EL (cell line): ENCODE results near the gene BMP10.

ENCODE experiments used
- DNase-seq: peaks from one replicate; pipeline ENCODE4 v3.0.0-alpha.2; 2016

Gene BMP10

GRCh38 chr2:68889021-68889420 lies 17.8 kb upstream of the BMP10 start:
- no peak for DNase-seq

GRCh38 chr2:68888038-68888704 lies 17.0 kb upstream of the BMP10 start:
- no peak for DNase-seq

- no peak for DNase-seq
Measured at GRCh38 chr2:68885811-68886075, 14.5 kb upstream of the BMP10 start.

GRCh38 chr2:68885074-68885810 lies 14.0 kb upstream of the BMP10 start:
- DNase-seq, result no peak

DNA sequence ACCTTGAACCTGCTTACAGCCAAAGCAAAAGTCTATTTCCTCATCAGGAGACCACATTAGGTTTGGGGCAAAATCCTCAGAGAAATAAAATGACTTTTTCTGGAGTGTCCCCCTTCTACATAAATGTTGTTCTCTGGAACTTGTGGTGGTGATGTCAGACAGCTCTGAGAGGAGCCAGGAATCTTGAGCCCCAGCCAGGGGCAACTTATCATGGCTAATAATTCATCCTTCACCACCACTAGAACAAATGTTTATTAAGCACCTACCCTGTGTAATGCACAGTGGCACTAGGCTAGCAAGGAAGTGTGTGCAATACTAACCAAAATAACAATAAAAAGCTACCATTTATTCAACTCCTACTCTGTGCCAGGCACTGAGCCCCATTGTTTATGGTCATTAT lies 9.0 kb upstream of the BMP10 start:
- no peak for DNase-seq

- DNase-seq, result peak; percentile 51
Measured at GRCh38 chr2:68879296-68879695, 8.1 kb upstream of the BMP10 start.

- peak; percentile 36 for DNase-seq
Measured at GRCh38 chr2:68878753-68879152, 7.6 kb upstream of the BMP10 start.

- DNase-seq, result no peak
Measured at GRCh38 chr2:68878071-68878711, 7.0 kb upstream of the BMP10 start.

DNA sequence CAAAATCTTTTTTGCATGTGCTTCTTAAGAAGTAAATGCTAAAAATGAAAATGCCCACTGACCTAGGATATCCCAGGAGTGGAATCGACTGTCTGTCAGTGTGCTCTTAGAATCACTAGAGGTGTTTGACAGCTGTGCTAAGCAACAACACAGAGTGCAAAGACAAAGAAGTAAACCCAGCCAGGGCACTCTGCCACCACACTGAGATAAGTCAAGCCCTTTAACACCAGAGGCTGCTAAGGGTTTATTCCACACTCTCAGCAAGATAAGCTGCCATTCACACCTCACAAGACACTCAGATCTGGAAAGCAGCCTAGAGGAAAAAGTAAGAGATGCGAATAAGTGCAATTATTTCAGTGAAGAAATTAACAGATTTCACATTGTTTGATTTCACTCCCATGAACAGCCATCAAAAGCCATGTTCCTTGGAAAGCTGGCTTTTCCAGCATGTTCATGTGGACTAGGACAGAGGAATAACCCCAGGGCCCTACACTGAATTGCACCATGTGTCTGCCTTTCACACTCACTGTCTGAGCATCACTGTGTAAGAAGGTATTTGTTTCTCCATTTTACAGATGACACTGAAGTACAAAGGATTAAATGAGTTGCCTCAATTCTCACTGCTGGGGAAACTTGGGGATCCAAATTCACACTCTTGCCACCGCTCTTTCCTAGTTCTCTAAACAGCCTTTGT lies 6.0 kb upstream of the BMP10 start:
- DNase-seq, result no peak

GRCh38 chr2:68870215-68870614 lies 982 bp downstream of the BMP10 start:
- peak; percentile 31 for DNase-seq

- no peak for DNase-seq
Measured at GRCh38 chr2:68865108-68865507, 6.1 kb downstream of the BMP10 start.

GRCh38 chr2:68863996-68864395 lies 7.2 kb downstream of the BMP10 start:
- no peak for DNase-seq

DNA sequence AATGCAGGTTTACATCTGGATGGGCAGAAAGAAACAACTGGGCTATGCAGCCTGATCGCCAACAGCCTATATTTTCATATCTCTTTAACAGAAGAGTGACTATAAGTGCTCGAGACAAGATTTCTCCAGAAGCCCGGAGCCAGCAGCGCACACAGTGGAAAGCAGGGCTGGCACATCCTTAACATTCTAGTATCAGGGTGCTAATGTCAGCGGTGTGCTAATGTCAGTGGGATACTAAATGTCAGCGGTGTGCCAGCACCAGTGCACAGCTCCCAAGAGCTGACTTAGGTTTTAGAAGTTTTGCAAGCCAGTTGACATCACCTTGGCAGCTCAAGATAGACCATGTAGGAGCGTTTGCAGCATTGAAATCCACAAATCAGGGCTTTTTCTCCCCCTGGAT lies 8.3 kb downstream of the BMP10 start:
- no peak for DNase-seq

DNA sequence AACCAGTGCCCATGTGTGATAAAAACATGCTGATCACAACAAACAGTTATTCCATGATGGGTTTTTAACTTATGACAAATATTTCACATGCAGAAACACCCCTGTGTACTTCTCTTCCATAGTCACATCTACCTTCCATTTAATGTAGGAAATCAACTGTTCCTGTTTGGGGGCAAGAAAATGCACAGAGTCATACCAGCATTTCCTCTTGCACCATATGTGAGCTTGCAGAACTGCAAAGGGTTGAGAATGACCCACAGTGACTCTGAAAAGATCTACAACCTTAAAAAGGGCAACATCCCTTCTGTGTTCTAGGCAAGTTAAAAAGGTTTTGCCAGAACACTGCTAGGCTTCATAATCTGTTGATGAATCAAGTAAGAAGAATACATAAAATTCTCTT lies 9.9 kb downstream of the BMP10 start:
- DNase-seq, result no peak

DNA sequence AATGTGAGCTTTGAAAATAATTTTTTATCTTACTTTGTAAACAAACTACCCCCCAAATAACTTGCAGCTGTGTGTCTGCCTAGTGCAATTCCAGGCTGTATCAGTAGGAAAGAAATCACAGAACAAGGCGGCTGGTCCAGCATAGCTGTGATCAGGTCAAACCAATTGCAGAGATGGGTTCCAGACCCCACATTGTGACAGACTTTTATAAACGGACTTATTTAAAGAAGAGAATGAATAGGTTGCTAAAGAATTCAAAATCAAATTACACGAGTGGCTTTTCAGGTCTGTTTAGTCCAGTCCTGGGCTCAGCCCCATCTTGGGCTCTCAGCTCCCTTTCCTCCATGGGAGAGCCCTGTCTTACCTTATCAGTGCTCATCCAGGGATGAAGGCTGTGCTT lies 11.1 kb downstream of the BMP10 start:
- DNase-seq, result no peak

GRCh38 chr2:68857855-68858456 lies 13.2 kb downstream of the BMP10 start:
- peak; percentile 17 for DNase-seq

DNA sequence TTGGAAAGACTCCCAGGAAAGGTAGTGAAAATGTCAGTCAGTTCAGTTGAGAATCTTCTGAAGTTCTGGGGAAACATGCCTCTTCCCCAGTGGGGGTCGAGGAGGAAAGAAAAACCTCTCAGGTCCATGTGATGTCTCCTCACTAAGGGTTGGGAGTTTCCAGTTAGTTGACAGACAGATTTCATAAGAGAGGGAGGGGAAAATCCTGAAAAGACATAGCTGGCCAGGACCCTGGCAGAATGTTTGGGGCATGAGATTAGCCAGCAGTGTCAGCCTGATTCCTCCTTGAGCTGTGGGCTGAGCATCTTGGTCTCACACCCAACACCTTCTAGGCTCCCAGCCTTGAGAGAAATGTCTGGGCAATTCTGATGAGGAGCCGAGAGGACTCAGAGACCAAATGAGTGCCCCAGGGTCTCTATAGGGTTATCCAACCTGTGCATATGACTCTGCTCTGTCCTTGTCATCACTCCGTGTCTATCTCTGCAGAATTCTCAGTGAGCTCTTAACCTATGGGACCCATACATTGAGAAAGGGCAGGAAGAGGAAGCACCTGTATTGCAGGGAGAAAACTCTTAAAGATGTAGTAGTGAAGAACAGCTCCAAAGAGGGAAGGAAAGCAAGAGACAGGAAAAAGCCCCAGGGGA lies 13.9 kb downstream of the BMP10 start:
- DNase-seq, result no peak

- DNase-seq, result no peak
Measured at GRCh38 chr2:68855550-68855949, 15.6 kb downstream of the BMP10 start.

GRCh38 chr2:68854476-68854875 lies 16.7 kb downstream of the BMP10 start:
- DNase-seq, result no peak

- DNase-seq, result no peak
Measured at GRCh38 chr2:68853915-68854314, 17.3 kb downstream of the BMP10 start.

DNA sequence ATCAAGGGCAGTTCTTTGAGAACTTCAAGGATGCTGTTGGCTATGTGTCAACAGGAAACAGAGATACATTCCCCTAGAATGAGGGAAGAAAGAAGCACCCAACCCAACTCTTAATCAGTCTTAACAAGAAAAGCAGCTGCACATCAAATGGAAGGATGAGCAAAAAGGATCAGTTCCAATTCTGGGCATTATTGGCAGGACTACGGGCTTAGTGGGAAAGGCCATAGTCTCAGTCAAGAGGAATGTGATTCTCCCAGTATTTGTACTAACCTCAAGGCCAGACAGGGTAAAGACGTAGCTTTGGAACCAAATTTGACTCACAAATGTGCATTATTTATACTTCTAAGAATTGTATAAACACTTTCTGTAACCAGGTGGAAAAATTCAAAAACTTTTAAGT lies 18.2 kb downstream of the BMP10 start:
- DNase-seq, result peak; percentile 58

DNA sequence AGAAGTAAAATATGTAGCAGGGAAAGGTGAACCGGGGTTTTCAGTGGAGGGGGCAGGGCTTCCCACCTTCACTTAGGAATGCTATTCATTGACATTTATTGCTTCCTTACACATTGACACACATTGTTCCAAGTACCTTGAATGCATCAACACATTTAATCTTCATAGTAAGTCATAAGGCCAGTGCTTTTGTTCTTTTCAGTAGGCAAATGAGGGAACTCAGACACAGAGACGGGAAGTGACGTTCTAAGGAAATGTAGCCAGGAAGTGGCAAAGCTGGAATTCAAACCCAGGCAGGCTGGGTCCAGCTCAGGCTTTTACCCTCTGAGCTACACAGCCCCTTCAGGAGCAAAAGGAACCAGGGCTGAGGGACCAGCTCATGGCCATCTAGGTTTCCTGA lies 20.7 kb downstream of the BMP10 start:
- no peak for DNase-seq

DNA sequence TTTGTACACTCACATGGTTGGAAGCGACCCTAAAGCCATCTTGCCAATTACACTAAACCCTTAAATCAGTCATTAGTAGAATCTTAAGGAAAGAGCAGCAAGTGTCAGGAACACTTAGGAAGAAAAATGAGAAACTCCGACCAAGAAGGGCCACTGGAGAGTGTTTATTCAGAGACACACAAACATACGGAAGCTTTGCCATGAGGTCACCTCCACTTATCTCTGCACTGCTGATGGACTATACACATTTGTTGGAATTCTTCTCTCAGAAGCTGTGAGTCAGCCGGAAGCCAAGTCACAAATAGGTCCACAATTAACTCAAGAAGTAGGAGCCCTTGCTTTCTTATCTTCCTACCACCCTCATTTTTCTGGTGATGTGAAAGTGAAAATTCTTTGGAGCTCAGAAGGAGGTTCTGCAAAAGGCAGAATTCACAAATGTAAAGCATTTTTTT lies 21.6 kb downstream of the BMP10 start:
- DNase-seq, result peak; percentile 68
